Calu3 (cell line): ENCODE data around the gene EPHA8. TPM values are rescaled to one million over a fixed set of nuclear protein-coding genes. Genes with fewer than 3 reads are reported as not detected.

Experiments used
- BruUV-seq: library from RNA; stranded (reverse); fragments of 400-500 nt; replicated peaks from 2 replicates; lab custom pipeline; 2021; lab: Mats Ljungman, UMichigan
- CTCF ChIA-PET: fragments of 300-600 bp; sonication (Branson Sonifier 250); formaldehyde crosslinking; loops from one replicate; lab custom pipeline; 2022; ENCODE audit warnings: antibody characterized with exemption; lab: Charles Lee
- DNase-seq: peaks from one replicate; pipeline ENCODE4 v3.0.0; 2022
- H3K27ac Mint-ChIP-seq: one replicate; pipeline ENCODE4 v1.8.0; 2022; ENCODE audit warnings: mixed read lengths; ENCODE audit not compliant: unreplicated experiment
- H3K27me3 Mint-ChIP-seq: one replicate; pipeline ENCODE4 v1.8.0; 2022; ENCODE audit warnings: mixed read lengths; ENCODE audit not compliant: unreplicated experiment
- H3K36me3 Mint-ChIP-seq: one replicate; pipeline ENCODE4 v1.8.0; 2022; ENCODE audit warnings: mild to moderate bottlenecking, moderate library complexity, mixed read lengths; ENCODE audit not compliant: insufficient read depth, unreplicated experiment
- H3K4me1 Mint-ChIP-seq: one replicate; pipeline ENCODE4 v1.8.0; 2022; ENCODE audit warnings: mild to moderate bottlenecking, low read depth, mixed read lengths; ENCODE audit not compliant: unreplicated experiment
- H3K4me3 Mint-ChIP-seq: one replicate; pipeline ENCODE4 v1.8.0; 2022; ENCODE audit warnings: mild to moderate bottlenecking, low read depth, moderate library complexity, mixed read lengths; ENCODE audit not compliant: unreplicated experiment
- H3K9me3 Mint-ChIP-seq: one replicate; pipeline ENCODE4 v1.8.0; 2022; ENCODE audit warnings: low read depth, mixed read lengths; ENCODE audit not compliant: unreplicated experiment
- intact Hi-C: fragments of 100-400 bp; cut with micrococcal nuclease; formaldehyde crosslinking; loops from one replicate; pipeline ENCODE4 v1.10.0; 2022; ENCODE audit not compliant: unreplicated experiment
- total RNA-seq: library from RNA; stranded (reverse); gene quantifications from 2 replicates; pipeline ENCODE4 v1.2.3, GENCODE V29; 2022
- TF ChIP-seq, protein P1 (sequence below): fragments of 200-600 bp; IDR thresholded peaks from one replicate; pipeline ENCODE4 v1.8.0; 2022; ENCODE audit warnings: antibody characterized with exemption; ENCODE audit not compliant: unreplicated experiment

EPHA8 gene
- total RNA-seq, 1 experiment from 2014 or later = not detected

DNA sequence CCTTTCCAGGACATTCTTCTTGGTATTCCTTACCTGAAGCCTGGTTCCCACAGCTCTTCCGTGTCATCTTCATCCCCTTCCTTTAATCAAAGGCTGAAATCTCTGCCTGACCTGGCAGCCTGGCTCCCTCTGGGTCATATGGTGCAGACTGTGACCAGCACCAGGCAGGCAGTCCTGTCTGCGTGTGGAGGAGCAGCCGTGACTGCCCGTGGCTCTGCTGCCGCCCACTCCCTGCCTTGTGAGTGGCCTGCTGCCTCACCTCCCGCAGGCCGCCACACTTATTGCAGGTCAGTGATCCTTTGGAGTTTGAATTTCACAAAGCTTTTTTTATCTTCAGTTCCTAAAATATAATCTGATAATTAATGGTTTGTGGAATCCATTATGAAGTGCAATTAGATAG is 36.2 kb upstream of the EPHA8 start:
- TF ChIP-seq, protein P1, sequence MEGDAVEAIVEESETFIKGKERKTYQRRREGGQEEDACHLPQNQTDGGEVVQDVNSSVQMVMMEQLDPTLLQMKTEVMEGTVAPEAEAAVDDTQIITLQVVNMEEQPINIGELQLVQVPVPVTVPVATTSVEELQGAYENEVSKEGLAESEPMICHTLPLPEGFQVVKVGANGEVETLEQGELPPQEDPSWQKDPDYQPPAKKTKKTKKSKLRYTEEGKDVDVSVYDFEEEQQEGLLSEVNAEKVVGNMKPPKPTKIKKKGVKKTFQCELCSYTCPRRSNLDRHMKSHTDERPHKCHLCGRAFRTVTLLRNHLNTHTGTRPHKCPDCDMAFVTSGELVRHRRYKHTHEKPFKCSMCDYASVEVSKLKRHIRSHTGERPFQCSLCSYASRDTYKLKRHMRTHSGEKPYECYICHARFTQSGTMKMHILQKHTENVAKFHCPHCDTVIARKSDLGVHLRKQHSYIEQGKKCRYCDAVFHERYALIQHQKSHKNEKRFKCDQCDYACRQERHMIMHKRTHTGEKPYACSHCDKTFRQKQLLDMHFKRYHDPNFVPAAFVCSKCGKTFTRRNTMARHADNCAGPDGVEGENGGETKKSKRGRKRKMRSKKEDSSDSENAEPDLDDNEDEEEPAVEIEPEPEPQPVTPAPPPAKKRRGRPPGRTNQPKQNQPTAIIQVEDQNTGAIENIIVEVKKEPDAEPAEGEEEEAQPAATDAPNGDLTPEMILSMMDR = no peak
- Mint-ChIP-seq H3K27me3 (no peaks in the 10 kb centered on the region), H3K27ac (no peak overlapping the region), H3K9me3 (no peaks in the 10 kb centered on the region), H3K4me3 (no peak overlapping the region), H3K4me1 (no peaks in the 10 kb centered on the region), H3K36me3 (peaks cover 3% of the 10 kb centered on the region)
- CTCF ChIA-PET = no interaction called here
- no TSS peak for BruUV-seq
- DNase-seq = no peak
- intact Hi-C loops = no loop called here

DNA sequence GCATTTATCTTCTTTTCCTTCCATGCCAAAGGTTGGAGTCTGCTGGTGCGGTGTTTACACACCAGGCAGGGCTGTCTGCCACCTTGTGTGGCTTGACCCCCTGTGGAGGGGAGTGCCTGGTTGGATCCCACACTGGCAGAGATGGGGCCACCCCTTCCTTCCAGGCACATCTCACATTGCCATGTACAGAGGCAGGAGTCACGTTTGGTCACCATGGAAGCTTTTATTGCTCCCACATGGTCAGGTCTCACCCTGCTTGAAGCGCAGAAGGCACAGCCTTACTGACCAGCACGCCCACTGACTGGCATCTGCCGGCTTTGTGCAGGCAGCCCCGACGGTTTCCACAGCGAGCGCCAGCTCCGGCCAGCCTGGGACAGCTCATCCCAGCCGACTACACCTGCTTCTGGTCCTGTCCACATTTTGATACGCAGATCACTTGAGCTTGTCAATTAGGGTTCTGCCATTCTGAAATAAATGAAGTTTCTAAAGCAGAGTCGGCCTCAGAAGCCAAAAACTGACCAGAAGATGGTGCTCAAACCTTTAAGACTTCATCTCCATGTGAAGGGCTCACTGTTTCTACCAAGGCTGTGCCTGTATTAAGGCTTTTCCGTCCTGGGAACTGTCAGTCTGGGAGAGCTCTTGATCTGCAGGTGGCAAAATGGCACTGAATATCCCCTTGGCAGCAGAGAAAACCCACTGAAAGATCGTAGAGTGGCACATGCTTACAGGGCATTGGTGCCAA is 35.6 kb upstream of the EPHA8 start:
- H3K27me3 Mint-ChIP-seq = no peaks in the 10 kb centered on the region

DNA sequence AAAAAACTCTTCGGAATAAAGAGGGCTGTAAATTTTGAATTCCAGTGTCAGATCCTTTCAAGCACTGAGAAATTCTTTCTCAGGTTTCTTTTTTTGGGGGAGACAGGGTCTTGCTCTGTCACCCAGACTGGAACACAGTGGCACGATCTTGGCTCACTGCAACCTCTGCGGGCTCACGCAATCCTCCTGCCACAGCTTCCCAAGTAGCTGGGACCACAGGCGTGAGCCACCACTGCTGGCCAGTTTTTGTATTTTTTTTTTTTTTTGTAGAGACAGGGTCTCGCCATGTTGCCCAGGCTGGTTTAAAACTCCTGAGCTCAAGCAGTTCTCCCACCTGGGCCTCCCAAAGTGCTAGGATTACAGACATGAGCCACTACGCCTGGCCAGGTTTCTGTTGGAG is 34.8 kb upstream of the EPHA8 start:
- no TSS peak for BruUV-seq
- Mint-ChIP-seq H3K27ac (no peak overlapping the region), H3K4me3 (no peak overlapping the region), H3K4me1 (no peaks in the 10 kb centered on the region), H3K36me3 (no peaks in the 10 kb centered on the region), H3K27me3 (no peaks in the 10 kb centered on the region), H3K9me3 (no peaks in the 10 kb centered on the region)
- CTCF ChIA-PET = no interaction called here
- no peak for DNase-seq
- intact Hi-C loops = no loop called here
- TF ChIP-seq, protein P1 = no peak

More for the DNA sequence above, 35.6 kb upstream of the EPHA8 start:
- DNase-seq = no peak
- H3K4me1 Mint-ChIP-seq = no peaks in the 10 kb centered on the region
- intact Hi-C loops = no loop called here
- no peaks in the 10 kb centered on the region for H3K9me3 Mint-ChIP-seq
- CTCF ChIA-PET = no interaction called here
- no peak overlapping the region for H3K4me3 Mint-ChIP-seq
- no TSS peak for BruUV-seq
- no peaks in the 10 kb centered on the region for H3K36me3 Mint-ChIP-seq
- TF ChIP-seq, protein P1 = no peak
- H3K27ac Mint-ChIP-seq = no peak overlapping the region

DNA sequence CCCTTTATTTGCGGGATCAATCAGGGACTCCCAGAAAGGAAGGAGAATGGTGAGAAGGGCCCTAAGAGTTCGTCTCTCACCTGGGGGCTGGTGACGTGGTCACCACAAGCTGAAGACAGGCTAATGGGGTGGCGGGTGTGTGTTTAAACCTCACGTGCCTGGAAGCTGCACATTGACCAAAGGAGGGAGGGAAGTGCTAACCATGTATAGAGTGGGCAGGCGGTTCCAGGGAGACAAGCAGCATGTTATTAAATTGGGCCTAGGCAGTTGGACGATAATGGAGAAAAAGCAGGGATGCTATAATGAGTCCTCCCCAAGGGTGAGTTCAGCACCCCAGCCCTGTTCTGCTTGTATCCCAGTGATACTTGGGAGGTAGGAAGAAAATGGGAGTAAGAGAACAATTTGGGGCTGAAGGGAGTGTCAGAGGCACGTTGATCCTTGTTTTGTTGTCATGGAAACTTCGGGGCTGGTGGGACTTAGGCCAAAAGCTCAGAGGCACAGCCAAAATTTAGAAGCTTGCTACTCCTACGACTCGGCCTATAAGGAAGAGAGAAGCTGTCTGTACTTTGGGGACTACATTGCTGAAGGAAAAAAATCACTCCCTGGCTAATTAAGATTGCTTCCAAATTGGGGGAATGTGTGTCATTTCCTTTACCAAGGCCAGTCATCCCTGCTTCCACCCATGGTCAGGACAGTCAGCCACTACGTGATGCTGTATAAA is 33.2 kb upstream of the EPHA8 start:
- Mint-ChIP-seq H3K4me1 (no peaks in the 10 kb centered on the region), H3K27me3 (no peaks in the 10 kb centered on the region), H3K4me3 (no peak overlapping the region), H3K27ac (peak overlapping the region; percentile 5), H3K9me3 (no peaks in the 10 kb centered on the region), H3K36me3 (no peaks in the 10 kb centered on the region)
- BruUV-seq = TSS peak; percentile 58
- CTCF ChIA-PET = no interaction called here
- TF ChIP-seq, protein P1 = no peak
- no peak for DNase-seq
- intact Hi-C loops = no loop called here
